Measurements from ENCODE around the gene LRP1B.
A peak's percentile ranks its signal among the peaks of the same experiment; 100 is the strongest.

LRP1B gene

DNA sequence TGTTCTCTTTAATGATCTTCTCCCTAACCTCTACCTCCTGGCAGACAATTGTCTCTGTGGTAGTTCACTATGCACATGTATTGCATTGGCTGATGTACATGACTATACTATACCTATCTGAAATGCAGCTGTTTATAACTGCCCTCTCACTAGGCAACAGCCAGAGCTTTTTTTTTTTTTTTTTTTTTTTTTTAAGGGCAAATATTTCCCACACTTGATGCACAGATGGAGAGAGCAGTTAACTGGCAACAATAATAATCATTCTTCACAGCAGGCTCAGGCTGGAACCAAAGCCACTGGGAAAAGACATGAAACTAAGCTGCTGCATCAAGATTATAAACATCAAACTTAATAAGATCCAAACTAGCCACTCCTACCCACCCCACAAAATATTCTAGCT lies 707.7 kb downstream of the LRP1B start:
- DNase-seq (ENCODE audit: low spot score) = no peak

GRCh38 chr2:141417246-141417797 lies 713.5 kb downstream of the LRP1B start:
- no peak for DNase-seq (ENCODE audit: low spot score)

DNA sequence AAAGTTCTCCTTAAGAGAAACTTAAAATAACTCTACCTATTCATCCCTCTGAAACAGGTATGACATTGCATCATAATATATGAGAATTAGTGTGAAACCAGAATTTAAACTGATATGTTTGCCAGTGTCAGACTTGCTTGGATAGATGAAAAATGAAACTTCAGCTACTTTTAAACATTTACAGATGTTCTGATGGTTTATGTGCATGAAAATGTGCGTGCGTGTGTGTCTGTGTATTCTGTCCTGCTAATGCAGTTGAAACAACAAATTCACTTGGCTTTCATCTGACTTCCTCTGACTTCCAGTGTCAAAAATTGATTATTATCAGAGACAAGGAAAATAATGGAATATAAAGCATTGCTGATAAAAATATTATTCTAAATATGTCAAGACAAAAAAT lies 719.4 kb downstream of the LRP1B start:
- DNase-seq (ENCODE audit: low spot score) = no peak

DNA sequence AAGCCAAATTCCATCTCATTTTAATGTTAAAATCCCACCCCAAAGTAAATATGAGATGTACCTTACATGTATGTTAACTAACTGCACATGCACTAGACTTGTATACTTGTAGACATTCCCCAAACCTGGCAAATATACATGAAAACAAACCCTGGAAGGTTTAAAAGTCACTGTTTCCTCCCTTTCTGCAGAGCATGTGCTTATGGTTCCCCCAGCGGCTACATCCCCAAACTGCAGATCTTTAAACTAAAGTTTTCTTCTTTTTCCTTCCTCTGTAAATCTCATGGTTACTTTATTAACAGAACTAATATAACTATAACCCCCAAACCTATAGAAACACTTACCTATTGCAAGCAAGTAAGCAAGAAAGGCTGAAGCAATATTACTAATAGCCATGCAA lies 731.5 kb downstream of the LRP1B start:
- peak; percentile 10 for DNase-seq (ENCODE audit: low spot score)

GRCh38 chr2:141393214-141393545 lies 737.6 kb downstream of the LRP1B start:
- no peak for DNase-seq (ENCODE audit: low spot score)

DNA sequence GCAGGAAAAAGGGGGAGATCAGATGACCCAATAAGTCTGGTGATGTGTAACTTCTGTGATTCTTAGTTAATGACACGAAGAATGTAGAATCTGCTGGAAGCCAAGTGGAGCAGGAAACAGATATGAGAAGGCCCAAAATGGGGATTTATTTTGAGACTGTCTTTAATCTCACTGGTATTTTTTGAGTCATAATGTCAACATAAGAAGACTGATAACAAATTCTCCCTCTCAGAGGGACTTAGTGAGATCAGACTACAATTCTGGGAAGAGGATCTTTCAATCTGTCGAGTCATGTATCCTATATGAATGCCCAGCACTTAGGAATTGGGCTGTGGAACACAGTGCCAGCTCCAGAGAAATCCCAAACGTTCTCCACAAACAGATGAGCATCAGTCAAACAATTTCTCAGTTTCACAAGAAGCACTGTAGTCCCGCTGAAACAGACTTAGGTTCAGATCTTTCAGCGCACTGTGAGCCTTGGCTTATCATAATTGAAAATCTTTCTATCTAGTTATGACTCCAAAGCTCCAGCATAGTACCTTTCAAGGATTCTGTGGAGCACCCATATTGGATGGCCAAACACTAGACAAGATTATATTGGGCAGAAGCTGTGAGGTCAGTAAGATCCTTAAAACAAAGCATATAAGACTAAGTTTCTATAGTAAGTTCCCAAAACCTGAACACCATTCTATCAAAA lies 738.2 kb downstream of the LRP1B start:
- no peak for DNase-seq (ENCODE audit: low spot score)

- no peak for DNase-seq (ENCODE audit: low spot score)
Observed at GRCh38 chr2:141386168-141386567, 744.6 kb downstream of the LRP1B start.

DNA sequence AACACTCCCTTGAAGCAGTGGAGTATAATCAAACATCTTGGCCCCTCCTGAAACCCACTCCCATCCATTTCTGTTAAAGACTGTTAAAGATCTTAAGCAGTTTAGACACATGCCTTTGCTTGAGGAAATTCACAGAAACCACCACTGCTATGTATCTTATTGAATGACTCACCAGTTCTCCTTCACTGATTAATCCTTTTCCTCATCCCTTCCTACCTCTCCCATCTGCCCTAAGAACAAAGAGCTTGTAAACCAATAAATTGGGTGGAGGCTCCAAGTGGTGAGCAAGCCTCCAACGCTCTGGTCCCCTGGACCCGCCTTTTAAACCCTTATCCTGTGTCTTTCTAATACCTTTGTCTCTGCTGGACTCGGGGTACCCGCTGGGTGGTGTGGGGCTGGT lies 746.1 kb downstream of the LRP1B start:
- DNase-seq (ENCODE audit: low spot score) = no peak

DNA sequence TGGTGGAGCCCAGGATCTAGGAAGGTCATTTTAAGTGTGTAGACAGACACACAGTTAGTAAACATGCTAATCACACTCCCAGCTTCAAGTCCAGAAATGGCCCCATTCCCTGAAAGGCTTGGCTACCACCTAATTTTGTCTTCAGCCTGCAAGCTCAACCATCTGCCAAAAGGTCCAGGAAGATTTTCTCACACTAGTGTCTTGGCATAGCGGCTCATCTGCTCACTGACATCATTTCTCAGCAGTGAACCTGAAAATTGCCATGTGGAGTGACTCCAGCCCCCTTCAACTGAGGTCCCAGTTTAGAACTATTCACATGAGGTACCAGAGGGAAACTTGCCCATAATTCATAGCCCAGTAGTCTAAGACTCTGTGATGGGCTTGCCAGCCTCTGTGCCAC lies 748.9 kb downstream of the LRP1B start:
- DNase-seq (ENCODE audit: low spot score) = no peak

DNA sequence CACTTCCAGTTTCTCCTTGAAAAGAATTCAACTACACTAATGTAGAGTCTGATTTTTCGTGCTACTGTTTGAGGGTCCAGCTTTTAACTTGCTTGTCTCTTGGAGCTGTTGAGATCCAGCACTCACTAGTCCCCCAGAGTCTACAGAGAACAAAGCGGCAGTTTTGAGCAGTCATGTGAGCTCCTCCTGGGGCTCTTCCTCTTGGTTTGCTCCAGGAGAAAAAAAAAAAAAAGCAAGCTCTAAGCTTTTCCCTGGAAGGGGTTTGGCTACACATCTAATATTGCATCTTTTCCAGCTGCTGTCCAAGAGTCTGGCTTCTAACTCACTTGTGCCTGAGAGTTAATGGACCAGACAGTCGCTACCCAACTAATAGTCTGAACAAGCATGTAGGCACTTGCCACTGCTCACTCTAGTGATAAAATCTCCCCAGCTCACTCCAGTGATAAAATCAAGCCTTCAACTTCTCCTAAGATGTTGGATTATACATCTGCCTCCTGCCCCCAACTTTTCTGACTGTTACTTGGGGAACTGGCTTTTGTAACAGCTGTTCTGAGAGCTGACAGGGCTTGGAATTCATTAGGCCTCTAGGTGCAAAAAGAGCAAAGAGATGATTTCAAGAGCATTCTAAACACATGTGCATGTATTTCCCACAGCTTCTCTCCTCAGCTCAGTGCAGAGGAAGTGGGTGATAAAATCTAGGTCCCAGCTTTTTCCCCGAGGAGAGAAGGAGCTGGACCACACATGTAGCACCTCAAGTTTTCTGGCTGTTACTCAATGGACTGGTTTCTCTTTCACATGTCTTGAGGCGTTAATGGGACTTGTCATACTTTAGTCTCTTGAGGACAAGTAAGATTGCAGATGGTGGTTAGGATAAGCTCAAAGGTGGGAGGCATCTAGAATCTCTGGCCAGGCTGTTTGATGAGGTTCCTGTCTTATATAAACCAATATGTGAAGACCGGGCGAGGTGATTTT lies 750.5 kb downstream of the LRP1B start:
- DNase-seq (ENCODE audit: low spot score) = no peak

GRCh38 chr2:141364821-141365220 lies 766.0 kb downstream of the LRP1B start:
- no peak for DNase-seq (ENCODE audit: low spot score)

DNA sequence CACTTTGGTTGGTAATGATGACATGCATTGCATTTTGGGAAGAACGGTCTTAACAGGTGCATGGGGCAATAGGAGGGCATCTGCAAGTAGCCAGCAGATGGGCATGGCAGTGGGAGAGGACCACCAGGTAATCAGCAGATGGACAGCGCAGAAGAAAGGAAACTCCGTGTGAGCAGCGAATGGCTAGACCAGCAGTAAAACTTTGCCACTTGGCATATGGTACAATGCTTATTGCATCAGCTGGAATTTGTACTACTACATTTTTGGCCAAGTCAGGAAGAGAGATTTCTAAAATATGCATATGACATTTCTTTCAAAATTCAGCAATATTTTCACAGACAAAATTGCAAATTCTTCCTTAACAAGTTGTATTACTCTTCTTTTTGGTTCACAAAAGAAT lies 768.5 kb downstream of the LRP1B start:
- no peak for DNase-seq (ENCODE audit: low spot score)

DNA sequence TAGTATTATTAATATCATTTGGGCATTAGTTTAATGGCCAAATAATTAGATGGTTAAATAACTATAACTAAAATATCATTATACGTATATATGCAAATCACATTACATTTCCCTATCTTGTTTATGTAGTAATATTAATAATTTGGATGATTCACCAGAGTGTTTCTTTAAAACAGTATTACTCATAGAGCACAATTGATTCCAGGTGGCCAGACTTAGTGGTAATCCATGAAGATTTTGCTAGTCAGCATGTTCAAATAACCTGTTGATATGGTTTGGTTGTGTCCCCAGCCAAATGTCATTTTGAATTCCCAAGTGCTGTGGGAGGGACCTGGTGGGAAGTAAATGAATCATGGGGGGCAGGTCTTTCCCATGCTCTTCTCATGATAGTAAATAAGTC lies 782.3 kb downstream of the LRP1B start:
- DNase-seq (ENCODE audit: low spot score) = no peak

GRCh38 chr2:141341444-141341843 lies 789.4 kb downstream of the LRP1B start:
- DNase-seq (ENCODE audit: low spot score) = no peak

GRCh38 chr2:141331127-141331526 lies 799.7 kb downstream of the LRP1B start:
- no peak for DNase-seq (ENCODE audit: low spot score)

DNA sequence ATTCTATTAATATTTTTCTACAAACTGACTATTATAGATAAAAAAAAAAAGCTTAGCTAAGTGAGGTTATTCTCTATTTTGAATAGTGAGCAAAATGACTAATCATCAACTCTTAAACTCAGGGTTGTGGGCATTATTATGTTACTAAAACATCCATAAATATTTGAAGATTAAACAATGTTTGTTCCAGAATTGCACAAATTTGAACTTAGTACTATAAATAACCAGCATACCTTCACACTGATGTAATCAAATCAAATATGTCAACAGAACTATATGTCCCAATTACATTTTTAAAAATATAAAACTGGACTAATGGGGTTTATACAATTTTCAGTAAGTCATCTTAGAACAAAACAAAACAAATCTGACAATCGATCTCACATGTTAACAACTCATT lies 800.9 kb downstream of the LRP1B start:
- no peak for DNase-seq (ENCODE audit: low spot score)

DNA sequence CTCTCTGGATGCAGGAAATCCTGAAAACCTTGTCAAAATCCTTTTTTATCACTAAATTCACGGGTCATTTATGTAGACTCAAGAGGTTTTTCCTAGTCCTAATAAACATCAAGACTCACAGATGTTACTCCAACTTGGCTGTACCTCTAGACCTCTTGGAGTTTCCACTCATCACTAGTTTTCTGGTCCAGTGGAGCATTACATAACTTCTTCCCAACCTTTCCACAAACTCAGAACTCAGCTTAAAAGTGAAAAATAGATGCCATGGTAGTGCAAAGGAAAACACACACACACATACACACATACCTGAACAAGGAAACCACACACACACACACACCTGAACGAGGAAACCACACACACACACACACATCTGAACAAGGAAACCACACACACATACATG lies 807.2 kb downstream of the LRP1B start:
- DNase-seq (ENCODE audit: low spot score) = no peak

GRCh38 chr2:141317986-141318385 lies 812.8 kb downstream of the LRP1B start:
- no peak for DNase-seq (ENCODE audit: low spot score)

DNA sequence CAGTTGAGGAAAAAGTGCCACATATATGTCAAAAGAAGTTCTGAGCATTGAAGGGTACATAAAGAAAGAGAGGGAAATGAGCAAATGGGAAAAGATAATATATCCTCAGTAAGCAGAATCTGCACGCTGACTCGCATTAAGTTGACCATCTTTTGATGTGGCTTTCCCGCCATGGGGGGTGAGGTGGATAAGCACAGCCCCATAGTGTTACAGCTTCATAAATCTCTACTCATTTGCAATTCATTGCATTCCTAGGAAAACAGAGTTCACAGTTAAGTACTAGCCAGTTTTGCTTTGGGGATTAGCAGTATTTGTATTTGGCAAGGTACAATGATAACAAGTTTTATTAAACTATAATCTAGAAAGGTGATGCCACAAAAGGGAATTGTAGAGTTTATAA lies 814.2 kb downstream of the LRP1B start:
- no peak for DNase-seq (ENCODE audit: low spot score)

- no peak for DNase-seq (ENCODE audit: low spot score)
Observed at GRCh38 chr2:141316103-141316502, 814.7 kb downstream of the LRP1B start.

GRCh38 chr2:141313972-141314371 lies 816.8 kb downstream of the LRP1B start:
- DNase-seq (ENCODE audit: low spot score) = no peak

GRCh38 chr2:141311430-141311829 lies 819.4 kb downstream of the LRP1B start:
- no peak for DNase-seq (ENCODE audit: low spot score)

DNA sequence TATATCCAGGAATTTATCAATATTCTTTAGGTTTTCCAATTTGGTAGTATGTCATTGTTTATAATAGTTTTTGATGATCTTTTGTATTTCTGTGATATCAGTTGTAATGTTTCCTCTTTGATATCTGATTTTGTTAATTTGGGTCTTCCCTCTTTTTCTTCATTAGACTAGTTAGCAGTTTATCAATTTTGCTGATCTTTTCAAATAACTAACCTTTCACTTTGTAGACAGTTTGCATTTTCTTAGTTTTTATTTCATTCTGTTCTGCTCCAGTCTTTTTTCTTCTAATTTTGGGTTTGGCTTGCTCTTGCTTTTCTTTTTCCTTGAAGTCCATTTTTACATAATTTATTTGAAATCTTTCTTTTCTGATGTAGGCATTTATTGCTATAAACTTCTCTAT lies 824.4 kb downstream of the LRP1B start:
- no peak for DNase-seq (ENCODE audit: low spot score)

Measured in HuH-7 (cell line).